Duodenal mucosa (tissue), 2 donors: Measurements from ENCODE around the gene LYRM4.

Experiments
- H3K27ac ChIP-seq: one replicate; pipeline ENCODE4 v1.7.0; 2013; ENCODE audit warnings: low read depth, low read length
- H3K27me3 ChIP-seq, 2 donors: one replicate each; pipeline ENCODE4 v1.7.0; 2013; ENCODE audit warnings: low read length in 2 of 2, control low read depth in 1 of 2; ENCODE audit not compliant: insufficient read depth in 2 of 2, control insufficient read depth in 1 of 2
- H3K36me3 ChIP-seq, 2 donors: one replicate each; pipeline ENCODE4 v1.7.0; 2013; ENCODE audit warnings: low read length in 2 of 2, control low read depth in 1 of 2; ENCODE audit not compliant: insufficient read depth in 2 of 2, control insufficient read depth in 1 of 2
- H3K4me1 ChIP-seq, 2 donors: one replicate each; pipeline ENCODE4 v1.7.0; 2013; ENCODE audit warnings: low read length in 2 of 2, control low read depth in 1 of 2; ENCODE audit not compliant: insufficient read depth in 2 of 2, control insufficient read depth in 1 of 2
- H3K4me3 ChIP-seq, 2 donors: one replicate each; pipeline ENCODE4 v1.7.0; 2013; ENCODE audit warnings: low read length in 2 of 2, low read depth in 1 of 2
- H3K9ac ChIP-seq, 2 donors: one replicate each; pipeline ENCODE4 v1.7.0; 2013; ENCODE audit warnings: low read length in 2 of 2, low read depth in 1 of 2
- H3K9me3 ChIP-seq, 2 donors: one replicate each; pipeline ENCODE4 v1.7.0; 2013; ENCODE audit warnings: low read length in 2 of 2, control low read depth in 1 of 2; ENCODE audit not compliant: control insufficient read depth in 1 of 2

Gene LYRM4

GRCh38 chr6:5172041-5172653 is 88.6 kb downstream of the LYRM4 start:
- H3K27me3 ChIP-seq = no peaks in the 10 kb centered on the region
- no peaks in the 10 kb centered on the region for H3K36me3 ChIP-seq
- peaks cover 0 to 6% of the 10 kb centered on the region in 2 donors for H3K4me1 ChIP-seq
- no peak overlapping the region for H3K9ac ChIP-seq
- H3K27ac ChIP-seq = no peak overlapping the region
- H3K9me3 ChIP-seq = no peaks in the 10 kb centered on the region
- H3K4me3 ChIP-seq = no peak overlapping the region

GRCh38 chr6:5167501-5167900 is 93.2 kb downstream of the LYRM4 start:
- Histone ChIP-seq H3K27me3 (no peaks in the 10 kb centered on the region), H3K4me3 (no peak overlapping the region), H3K9ac (no peak overlapping the region), H3K27ac (no peak overlapping the region), H3K9me3 (no peaks in the 10 kb centered on the region), H3K36me3 (no peaks in the 10 kb centered on the region), H3K4me1 (no peaks in the 10 kb centered on the region)

GRCh38 chr6:5164092-5164491 is 96.7 kb downstream of the LYRM4 start:
- Histone ChIP-seq H3K27me3 (no peaks in the 10 kb centered on the region), H3K4me3 (no peak overlapping the region), H3K9me3 (no peaks in the 10 kb centered on the region), H3K4me1 (no peaks in the 10 kb centered on the region), H3K36me3 (no peaks in the 10 kb centered on the region), H3K9ac (no peak overlapping the region), H3K27ac (no peak overlapping the region)

GRCh38 chr6:5163247-5163646 is 97.5 kb downstream of the LYRM4 start:
- no peak overlapping the region for H3K9ac ChIP-seq
- H3K27me3 ChIP-seq = no peaks in the 10 kb centered on the region
- H3K4me1 ChIP-seq = no peaks in the 10 kb centered on the region
- no peaks in the 10 kb centered on the region for H3K9me3 ChIP-seq
- no peak overlapping the region for H3K4me3 ChIP-seq
- no peak overlapping the region for H3K27ac ChIP-seq
- H3K36me3 ChIP-seq = no peaks in the 10 kb centered on the region

GRCh38 chr6:5162355-5162754 is 98.4 kb downstream of the LYRM4 start:
- no peak overlapping the region for H3K4me3 ChIP-seq
- no peak overlapping the region for H3K9ac ChIP-seq
- no peaks in the 10 kb centered on the region for H3K27me3 ChIP-seq
- H3K36me3 ChIP-seq = no peaks in the 10 kb centered on the region
- no peak overlapping the region for H3K27ac ChIP-seq
- no peaks in the 10 kb centered on the region for H3K4me1 ChIP-seq
- H3K9me3 ChIP-seq = no peaks in the 10 kb centered on the region

- Histone ChIP-seq H3K36me3 (no peaks in the 10 kb centered on the region), H3K27ac (no peak overlapping the region), H3K4me1 (no peaks in the 10 kb centered on the region), H3K9me3 (no peaks in the 10 kb centered on the region), H3K4me3 (no peak overlapping the region), H3K27me3 (no peaks in the 10 kb centered on the region), H3K9ac (no peak overlapping the region)
These were observed 100.5 kb downstream of the LYRM4 start for GRCh38 chr6:5160206-5160605.

- Histone ChIP-seq H3K27me3 (no peaks in the 10 kb centered on the region), H3K36me3 (no peaks in the 10 kb centered on the region), H3K9me3 (no peaks in the 10 kb centered on the region), H3K27ac (no peak overlapping the region), H3K4me1 (no peaks in the 10 kb centered on the region), H3K9ac (no peak overlapping the region), H3K4me3 (no peak overlapping the region)
These were observed 101.6 kb downstream of the LYRM4 start for GRCh38 chr6:5159162-5159561.

- Histone ChIP-seq H3K4me1 (no peaks in the 10 kb centered on the region), H3K27ac (no peak overlapping the region), H3K9ac (no peak overlapping the region), H3K9me3 (no peaks in the 10 kb centered on the region), H3K4me3 (no peak overlapping the region), H3K36me3 (no peaks in the 10 kb centered on the region), H3K27me3 (no peaks in the 10 kb centered on the region)
These were observed 102.6 kb downstream of the LYRM4 start for GRCh38 chr6:5158180-5158579.

- Histone ChIP-seq H3K27ac (no peak overlapping the region), H3K4me1 (no peaks in the 10 kb centered on the region), H3K27me3 (no peaks in the 10 kb centered on the region), H3K4me3 (no peak overlapping the region), H3K9me3 (no peaks in the 10 kb centered on the region), H3K36me3 (no peaks in the 10 kb centered on the region), H3K9ac (no peak overlapping the region)
These were observed 103.1 kb downstream of the LYRM4 start for GRCh38 chr6:5157621-5158138.

- H3K9ac ChIP-seq = no peak overlapping the region
- no peak overlapping the region for H3K4me3 ChIP-seq
- H3K27me3 ChIP-seq = no peaks in the 10 kb centered on the region
- no peaks in the 10 kb centered on the region for H3K9me3 ChIP-seq
- H3K27ac ChIP-seq = no peak overlapping the region
- H3K4me1 ChIP-seq = peaks cover 0 to 3% of the 10 kb centered on the region in 2 donors
- no peaks in the 10 kb centered on the region for H3K36me3 ChIP-seq
These were observed 104.1 kb downstream of the LYRM4 start for GRCh38 chr6:5156627-5157026.
